A673 (cell line): ENCODE data around the gene PHF2. TPM values are rescaled to one million over a fixed set of nuclear protein-coding genes. Genes with fewer than 3 reads are reported as not detected.

Experiments used
- BruUV-seq: library from RNA; stranded (reverse); fragments of 400-500 nt; replicated peaks from 2 replicates; lab custom pipeline; 2021; lab: Mats Ljungman, UMichigan
- CTCF ChIA-PET: fragments of 300-600 bp; sonication (Branson Sonifier 250); formaldehyde crosslinking; loops from one replicate; lab custom pipeline; 2022; ENCODE audit warnings: antibody characterized with exemption; lab: Charles Lee
- POLR2A ChIA-PET: fragments of 300-600 bp; sonication (Branson Sonifier 250); formaldehyde crosslinking; loops from one replicate; lab custom pipeline; 2022; ENCODE audit warnings: antibody characterized with exemption; ENCODE audit not compliant: low non-redundant PET; lab: Charles Lee
- DNase-seq: peaks from one replicate; pipeline ENCODE4 v3.0.0-alpha.2; 2015; ENCODE audit warnings: low spot score
- H3K27ac ChIP-seq: fragments of 200-600 bp; sonication (generic); 2 replicates; pipeline ENCODE4 v1.5.1; 2016; ENCODE audit warnings: mixed run types, low read depth, mild to moderate bottlenecking, mixed read lengths, antibody characterized with exemption, low read length; ENCODE audit not compliant: poor library complexity, severe bottlenecking
- H3K27me3 ChIP-seq: fragments of 200-600 bp; sonication (generic); replicated peaks from 2 replicates; pipeline ENCODE4 v1.6.1; 2017; ENCODE audit warnings: mixed run types, low read depth, mild to moderate bottlenecking, mixed read lengths, antibody characterized with exemption, low read length; ENCODE audit not compliant: insufficient read depth, poor library complexity
- H3K36me3 ChIP-seq: fragments of 200-600 bp; sonication (generic); 2 replicates; pipeline ENCODE4 v1.6.1; 2016; ENCODE audit warnings: mixed run types, mild to moderate bottlenecking, mixed read lengths, antibody characterized with exemption, low read length; ENCODE audit not compliant: insufficient read depth, poor library complexity, severe bottlenecking
- H3K4me1 ChIP-seq: fragments of 200-600 bp; sonication (generic); 2 replicates; pipeline ENCODE4 v1.6.1; 2017; ENCODE audit warnings: mixed run types, mild to moderate bottlenecking, mixed read lengths, antibody characterized with exemption, low read length; ENCODE audit not compliant: insufficient read depth, poor library complexity, severe bottlenecking
- H3K4me3 ChIP-seq: fragments of 200-600 bp; sonication (generic); 2 replicates; pipeline ENCODE4 v1.5.1; 2016; ENCODE audit warnings: low read depth, mixed run types, mild to moderate bottlenecking, mixed read lengths, low read length; ENCODE audit not compliant: poor library complexity, severe bottlenecking
- H3K9me3 ChIP-seq: fragments of 200-600 bp; sonication (generic); 2 replicates; pipeline ENCODE4 v1.6.1; 2016; ENCODE audit warnings: mixed run types, low read depth, mild to moderate bottlenecking, mixed read lengths, antibody characterized with exemption, low read length; ENCODE audit not compliant: poor library complexity, severe bottlenecking
- CTCF ChIP-seq: fragments of 300-800, 200-600 bp; sonication (generic); conservative IDR thresholded peaks from 2 replicates; pipeline ENCODE4 v1.5.1; 2017; ENCODE audit warnings: low read depth, mild to moderate bottlenecking, antibody characterized with exemption, low read length, moderate library complexity, mixed read lengths
- EZH2 ChIP-seq: fragments of 200-600 bp; sonication (generic); IDR thresholded peaks from 2 replicates; pipeline ENCODE4 v1.6.1; 2017; ENCODE audit warnings: borderline replicate concordance, low read depth, mild to moderate bottlenecking, mixed read lengths, antibody characterized with exemption, low read length; ENCODE audit not compliant: poor library complexity, severe bottlenecking
- intact Hi-C: fragments of 100-400 bp; cut with micrococcal nuclease; formaldehyde crosslinking; loops from one replicate; pipeline ENCODE4 v1.10.0; 2022; ENCODE audit not compliant: unreplicated experiment
- total RNA-seq: library from RNA; stranded (reverse); gene quantifications from 2 replicates; pipeline ENCODE4 v1.2.3, GENCODE V29; 2021

Gene PHF2
- total RNA-seq, 1 experiment from 2014 or later, result 32.7 TPM

GRCh38 chr9:93620881-93621820 lies 44.8 kb downstream of the PHF2 start:
- Histone ChIP-seq H3K27me3 (no peaks in the 10 kb centered on the region), H3K4me1 (no peaks in the 10 kb centered on the region), H3K27ac (no peak overlapping the region), H3K9me3 (no peaks in the 10 kb centered on the region), H3K36me3 (no peaks in the 10 kb centered on the region), H3K4me3 (no peak overlapping the region)
- no peak for DNase-seq
- ChIA-PET CTCF (no interaction called here), POLR2A (no interaction called here)
- TF ChIP-seq CTCF, result no peak
- no TSS peak for BruUV-seq
- intact Hi-C loops, result no loop called here

GRCh38 chr9:93621922-93622321 lies 45.5 kb downstream of the PHF2 start:
- no TSS peak for BruUV-seq
- ChIA-PET CTCF (no interaction called here), POLR2A (no interaction called here)
- no peak for DNase-seq
- H3K27me3 ChIP-seq, result no peaks in the 10 kb centered on the region
- TF ChIP-seq CTCF, result no peak
- no peak overlapping the region for H3K27ac ChIP-seq
- no peaks in the 10 kb centered on the region for H3K36me3 ChIP-seq
- no peaks in the 10 kb centered on the region for H3K4me1 ChIP-seq
- no peak overlapping the region for H3K4me3 ChIP-seq
- intact Hi-C loops, result no loop called here
- H3K9me3 ChIP-seq, result no peaks in the 10 kb centered on the region

- Histone ChIP-seq H3K9me3 (peaks cover 4% of the 10 kb centered on the region), H3K27me3 (no peaks in the 10 kb centered on the region), H3K36me3 (no peaks in the 10 kb centered on the region), H3K4me1 (no peaks in the 10 kb centered on the region), H3K27ac (no peak overlapping the region), H3K4me3 (no peak overlapping the region)
- DNase-seq, result no peak
- CTCF ChIA-PET, result no interaction called here
- no peak for TF ChIP-seq CTCF
- no peak for TF ChIP-seq EZH2
- POLR2A ChIA-PET, result no interaction called here
- no TSS peak for BruUV-seq
- intact Hi-C loops, result no loop called here
These were observed 46.3 kb downstream of the PHF2 start for GRCh38 chr9:93622691-93623090.
